ENCODE results near the gene FYN.

DNA sequence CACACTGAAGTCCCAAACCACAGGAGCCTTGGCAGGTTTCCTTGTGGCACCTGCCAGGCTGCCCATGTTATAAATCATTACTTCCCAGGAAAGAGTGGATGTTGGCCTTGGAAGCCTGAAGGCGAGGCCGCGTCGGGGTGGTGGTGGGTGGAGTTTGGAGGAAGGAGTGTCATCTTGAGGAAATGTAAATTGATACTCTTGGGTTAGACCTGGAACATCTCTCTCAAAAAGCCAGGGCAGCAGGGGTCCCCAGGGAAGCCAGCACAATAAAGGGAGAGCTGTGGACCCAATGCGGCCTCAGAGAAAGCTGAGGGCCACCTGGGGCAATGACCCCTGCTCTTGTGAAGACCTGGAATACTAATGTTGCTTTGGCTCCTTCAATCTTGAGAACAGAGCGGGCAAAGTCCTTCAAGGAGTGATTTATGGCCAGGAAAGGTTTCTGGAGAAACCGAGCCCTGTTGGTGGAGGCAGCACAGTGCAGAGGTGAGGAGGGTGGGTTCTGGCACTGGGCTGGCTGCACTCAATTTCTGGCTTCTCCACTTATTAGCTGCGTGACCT is 241.3 kb downstream of the FYN start:
- TF ChIP-seq, protein P1, sequence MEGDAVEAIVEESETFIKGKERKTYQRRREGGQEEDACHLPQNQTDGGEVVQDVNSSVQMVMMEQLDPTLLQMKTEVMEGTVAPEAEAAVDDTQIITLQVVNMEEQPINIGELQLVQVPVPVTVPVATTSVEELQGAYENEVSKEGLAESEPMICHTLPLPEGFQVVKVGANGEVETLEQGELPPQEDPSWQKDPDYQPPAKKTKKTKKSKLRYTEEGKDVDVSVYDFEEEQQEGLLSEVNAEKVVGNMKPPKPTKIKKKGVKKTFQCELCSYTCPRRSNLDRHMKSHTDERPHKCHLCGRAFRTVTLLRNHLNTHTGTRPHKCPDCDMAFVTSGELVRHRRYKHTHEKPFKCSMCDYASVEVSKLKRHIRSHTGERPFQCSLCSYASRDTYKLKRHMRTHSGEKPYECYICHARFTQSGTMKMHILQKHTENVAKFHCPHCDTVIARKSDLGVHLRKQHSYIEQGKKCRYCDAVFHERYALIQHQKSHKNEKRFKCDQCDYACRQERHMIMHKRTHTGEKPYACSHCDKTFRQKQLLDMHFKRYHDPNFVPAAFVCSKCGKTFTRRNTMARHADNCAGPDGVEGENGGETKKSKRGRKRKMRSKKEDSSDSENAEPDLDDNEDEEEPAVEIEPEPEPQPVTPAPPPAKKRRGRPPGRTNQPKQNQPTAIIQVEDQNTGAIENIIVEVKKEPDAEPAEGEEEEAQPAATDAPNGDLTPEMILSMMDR (conservative IDR thresholded peaks at IDR 0.05): no peak
- TF ChIP-seq ZFX (IDR thresholded peaks at IDR 0.05): no peak

Measured in C4-2B (cell line).